Upper lobe of left lung (tissue), 6 donors: ENCODE results near the gene ATP9B. TPM values are rescaled to one million over a fixed set of nuclear protein-coding genes. Genes with fewer than 3 reads are reported as not detected.
A peak's percentile ranks its signal among the peaks of the same experiment; 100 is the strongest.

Source experiments
- ATAC-seq, 2 donors: fragments of 200-7000 bp; cut with Tn5 transposase; one replicate each; pipeline ENCODE4 v1.9.1; 2022; ENCODE audit warnings: mild to moderate bottlenecking in 2 of 2, moderate library complexity in 2 of 2; ENCODE audit not compliant: low FRiP score in 2 of 2
- DNase-seq, 2 donors: peaks; one replicate each; pipeline ENCODE4 v3.0.0-alpha.2; 2019 to 2020
- H3K27ac ChIP-seq, 4 donors: fragments of 200-600 bp; sonication (generic); one replicate each; pipeline ENCODE4 v1.5.1; 2016 to 2019
- H3K27me3 ChIP-seq, 4 donors: fragments of 200-600 bp; sonication (generic); one replicate each; pipeline ENCODE4 v1.5.1; 2017 to 2019
- H3K36me3 ChIP-seq, 4 donors: fragments of 200-600 bp; sonication (generic); one replicate each; pipeline ENCODE4 v1.5.1; 2016 to 2019
- H3K4me1 ChIP-seq, 4 donors: fragments of 200-600 bp; sonication (generic); one replicate each; pipeline ENCODE4 v1.5.1; 2018 to 2019
- H3K4me3 ChIP-seq, 4 donors: fragments of 200-600 bp; sonication (generic); one replicate each; pipeline ENCODE4 v1.5.1; 2017 to 2019; ENCODE audit warnings: mild to moderate bottlenecking in 2 of 4, moderate library complexity in 1 of 4
- H3K9me3 ChIP-seq, 4 donors: fragments of 200-600 bp; sonication (generic); one replicate each; pipeline ENCODE4 v1.5.1; 2018 to 2019
- EP300 ChIP-seq, 4 donors: sonication (generic); formaldehyde crosslinking; IDR thresholded peaks; one replicate each; pipeline ENCODE4 v1.5.1; 2017; ENCODE audit warnings: antibody characterized with exemption in 4 of 4, control low read depth in 2 of 4
- POLR2A ChIP-seq, 4 donors: fragments of 450-650 bp; IDR thresholded peaks; one replicate each; pipeline ENCODE4 v1.5.1; 2016 to 2017; ENCODE audit warnings: antibody characterized with exemption in 4 of 4, mild to moderate bottlenecking in 2 of 4
- POLR2AphosphoS5 ChIP-seq, 2 donors: sonication (generic); formaldehyde crosslinking; IDR thresholded peaks; one replicate each; pipeline ENCODE4 v1.5.1; 2017; ENCODE audit warnings: antibody characterized with exemption in 2 of 2
- WGBS, 2 donors: methylation state at CpG; one replicate each; pipeline ENCODE4 v1.1.5; 2017 to 2018; 5-methylcytosine and 5-hydroxymethylcytosine counted together
- total RNA-seq, 6 donors: library from RNA; depleted of rRNA in 4 of 6; stranded (reverse); fragments of >200 nt in 4 of 6; gene quantifications; one replicate each; pipeline versions ENCODE4 v1.1.0 to v1.2.1, GENCODE V29; 2016 to 2021
- TF ChIP-seq, protein P1 (sequence below), 6 experiments: fragments of 450-650 bp in 4 of 6; fragments of 200-600 bp in 2 of 6; sonication (generic) in 2 of 6; IDR thresholded peaks; one replicate each; pipeline ENCODE4 v1.5.1; 2016 to 2019; ENCODE audit warnings: antibody characterized with exemption in 6 of 6
- donor health status: DM: no; HTN: no; CAD: no; lungs with moderate emphysema.
- donor health status: DM: no; HTN: yes; CAD: no; lungs with severe emphysema.

Gene ATP9B
- total RNA-seq, 6 donors from 2014 or later, result 29.8 to 124 (median 49.2) TPM

DNA sequence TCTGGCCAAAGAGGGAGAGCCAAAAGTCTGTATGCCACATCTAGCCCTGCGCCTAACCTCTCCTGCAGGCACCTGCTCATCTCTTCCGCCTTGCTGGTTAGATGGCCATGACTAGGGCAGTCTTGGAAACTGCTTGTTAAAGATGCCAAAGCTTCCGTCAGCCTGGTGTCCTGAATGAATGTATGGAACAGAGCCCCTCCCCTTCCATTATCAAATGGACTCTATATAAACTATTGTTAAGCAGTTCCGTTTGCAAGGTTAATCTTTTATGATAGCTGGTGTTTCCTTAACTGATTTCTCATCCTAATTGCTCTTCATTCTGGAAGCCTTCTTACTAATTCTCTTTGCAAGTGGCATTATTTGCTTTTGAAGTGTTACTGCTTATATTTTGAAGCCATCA is 87.1 kb downstream of the ATP9B start:
- no peak for TF ChIP-seq POLR2A (IDR thresholded peaks at IDR 0.05)
- no peak for TF ChIP-seq POLR2AphosphoS5 (IDR thresholded peaks at IDR 0.05)
- TF ChIP-seq EP300 (IDR thresholded peaks at IDR 0.05), result no peak
- TF ChIP-seq, protein P1, sequence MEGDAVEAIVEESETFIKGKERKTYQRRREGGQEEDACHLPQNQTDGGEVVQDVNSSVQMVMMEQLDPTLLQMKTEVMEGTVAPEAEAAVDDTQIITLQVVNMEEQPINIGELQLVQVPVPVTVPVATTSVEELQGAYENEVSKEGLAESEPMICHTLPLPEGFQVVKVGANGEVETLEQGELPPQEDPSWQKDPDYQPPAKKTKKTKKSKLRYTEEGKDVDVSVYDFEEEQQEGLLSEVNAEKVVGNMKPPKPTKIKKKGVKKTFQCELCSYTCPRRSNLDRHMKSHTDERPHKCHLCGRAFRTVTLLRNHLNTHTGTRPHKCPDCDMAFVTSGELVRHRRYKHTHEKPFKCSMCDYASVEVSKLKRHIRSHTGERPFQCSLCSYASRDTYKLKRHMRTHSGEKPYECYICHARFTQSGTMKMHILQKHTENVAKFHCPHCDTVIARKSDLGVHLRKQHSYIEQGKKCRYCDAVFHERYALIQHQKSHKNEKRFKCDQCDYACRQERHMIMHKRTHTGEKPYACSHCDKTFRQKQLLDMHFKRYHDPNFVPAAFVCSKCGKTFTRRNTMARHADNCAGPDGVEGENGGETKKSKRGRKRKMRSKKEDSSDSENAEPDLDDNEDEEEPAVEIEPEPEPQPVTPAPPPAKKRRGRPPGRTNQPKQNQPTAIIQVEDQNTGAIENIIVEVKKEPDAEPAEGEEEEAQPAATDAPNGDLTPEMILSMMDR (IDR thresholded peaks at IDR 0.05), result no peak
- peak overlapping the region in 1 of 4 donors; percentile 9 for H3K27ac ChIP-seq

DNA sequence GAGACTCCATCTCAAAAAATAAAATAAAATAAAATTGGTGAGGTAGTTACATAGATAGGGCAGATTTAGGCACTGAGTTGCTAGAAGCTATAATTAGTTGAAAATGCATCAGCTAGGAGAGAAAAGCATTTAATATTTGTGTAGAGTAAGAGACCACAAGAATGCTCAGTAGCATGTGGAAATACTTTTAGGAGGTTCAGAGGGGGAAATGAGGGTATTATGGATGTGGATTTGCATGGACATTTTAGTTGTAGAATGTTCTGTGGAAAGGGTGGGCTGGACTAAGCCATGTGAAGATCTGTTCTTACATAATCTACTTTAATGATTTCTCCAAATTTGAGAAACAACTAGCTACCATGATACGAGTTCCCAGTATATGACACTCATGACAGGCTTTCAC is 95.5 kb downstream of the ATP9B start:
- no peak overlapping the region for H3K27ac ChIP-seq
- H3K4me3 ChIP-seq, result no peak overlapping the region
- 87 to 88% methylated on average over 1 of the region's 1 CpG for WGBS, 2 donors
- H3K4me1 ChIP-seq, result peaks cover 0 to 2% (median 0%) of the 10 kb centered on the region in 4 donors
- TF ChIP-seq EP300 (IDR thresholded peaks at IDR 0.05), result no peak
- TF ChIP-seq, protein P1 (IDR thresholded peaks at IDR 0.05), result no peak
- ATAC-seq (no peak), DNase-seq (no peak)
- H3K27me3 ChIP-seq, result no peaks in the 10 kb centered on the region
- peaks cover 4 to 21% (median 12%) of the 10 kb centered on the region in 4 donors for H3K36me3 ChIP-seq
- no peaks in the 10 kb centered on the region for H3K9me3 ChIP-seq

More for the DNA sequence above, 87.1 kb downstream of the ATP9B start:
- ATAC-seq (no peak), DNase-seq (no peak)
- peaks cover 0 to 22% (median 6%) of the 10 kb centered on the region in 4 donors for H3K36me3 ChIP-seq
- H3K27me3 ChIP-seq, result no peaks in the 10 kb centered on the region
- no peaks in the 10 kb centered on the region for H3K4me1 ChIP-seq
- WGBS, 2 donors, result 81 to 91% methylated on average over 4 of the region's 4 CpGs
- H3K9me3 ChIP-seq, result no peaks in the 10 kb centered on the region
- H3K4me3 ChIP-seq, result no peak overlapping the region

DNA sequence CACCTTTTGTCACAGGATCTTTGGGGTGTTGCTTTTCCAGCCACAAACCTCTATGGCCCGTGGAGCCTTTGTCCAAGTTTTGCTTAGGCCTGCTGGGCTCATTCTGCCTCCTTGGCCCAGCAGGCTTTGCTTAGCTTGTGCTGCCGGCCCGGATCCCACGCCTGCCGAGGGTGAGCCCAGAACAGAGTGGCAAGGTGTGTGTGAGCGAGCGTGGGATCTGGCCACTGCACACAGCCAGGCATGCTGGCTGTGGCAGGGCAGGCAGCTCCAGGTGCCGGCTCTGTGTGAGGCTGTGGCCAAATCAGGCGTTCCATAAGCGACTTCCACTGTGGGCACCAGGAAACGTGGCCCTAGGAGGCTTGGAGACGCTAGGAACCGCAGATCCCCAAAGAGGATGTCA is 97.5 kb downstream of the ATP9B start:
- WGBS, 2 donors, result 97 to 100% methylated on average over 5 to 13 of the region's 13 CpGs
- Histone ChIP-seq H3K4me3 (no peak overlapping the region), H3K9me3 (no peaks in the 10 kb centered on the region), H3K4me1 (peaks cover 0 to 7% (median 2%) of the 10 kb centered on the region in 4 donors), H3K27ac (no peak overlapping the region), H3K36me3 (peaks cover 4 to 21% (median 12%) of the 10 kb centered on the region in 4 donors), H3K27me3 (no peaks in the 10 kb centered on the region)
- TF ChIP-seq EP300 (IDR thresholded peaks at IDR 0.05), result no peak
- TF ChIP-seq POLR2AphosphoS5 (IDR thresholded peaks at IDR 0.05), result no peak
- TF ChIP-seq, protein P1 (IDR thresholded peaks at IDR 0.05), result no peak
- TF ChIP-seq POLR2A (IDR thresholded peaks at IDR 0.05), result no peak
- ATAC-seq (no peak), DNase-seq (peak in 1 of 2 donors; percentile 37)

DNA sequence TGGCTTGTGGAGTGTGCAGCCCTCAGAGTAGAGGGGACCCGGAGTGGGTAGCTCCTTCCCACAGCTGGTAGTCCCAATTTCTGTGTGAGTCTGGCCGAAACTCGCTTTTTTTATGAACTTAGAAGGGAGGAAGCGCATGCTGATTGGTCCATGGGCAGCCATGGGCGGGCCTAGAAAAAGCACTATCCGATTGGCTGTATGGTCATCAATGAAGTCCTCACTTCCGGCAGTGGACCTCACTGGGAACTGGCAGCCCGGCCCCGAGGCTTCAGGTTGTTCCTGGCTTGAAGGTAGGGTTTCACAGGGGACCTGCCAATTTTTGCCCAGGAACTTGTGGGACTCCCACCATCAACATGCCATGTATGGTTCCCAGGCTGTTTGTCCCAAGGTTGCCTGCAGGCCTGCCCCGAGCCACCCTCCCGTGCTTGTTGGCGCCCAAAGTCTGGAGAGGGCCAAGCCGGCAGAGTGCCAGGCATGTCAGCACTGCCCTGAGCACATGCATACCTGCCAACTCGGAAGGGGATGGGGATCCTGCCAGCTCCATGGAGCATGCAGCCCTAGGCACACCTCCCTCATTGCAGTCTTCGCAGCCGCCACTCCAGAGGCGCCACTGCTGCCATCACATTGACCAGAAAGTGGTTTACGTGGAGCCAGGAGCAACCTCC is 98.5 kb downstream of the ATP9B start:
- TF ChIP-seq EP300 (IDR thresholded peaks at IDR 0.05), result no peak
- TF ChIP-seq POLR2A (IDR thresholded peaks at IDR 0.05), result no peak
- TF ChIP-seq, protein P1 (IDR thresholded peaks at IDR 0.05), result no peak
- no peak for TF ChIP-seq POLR2AphosphoS5 (IDR thresholded peaks at IDR 0.05)
- 95 to 97% methylated on average over 6 to 14 of the region's 18 CpGs for WGBS, 2 donors
- no peaks in the 10 kb centered on the region for H3K9me3 ChIP-seq
- peak; percentile 16 to 44 for ATAC-seq
- H3K4me3 ChIP-seq, result no peak overlapping the region
- DNase-seq, result peak in 1 of 2 donors; percentile 38
- H3K27me3 ChIP-seq, result no peaks in the 10 kb centered on the region
- no peak overlapping the region for H3K27ac ChIP-seq
- peaks cover 4 to 21% (median 12%) of the 10 kb centered on the region in 4 donors for H3K36me3 ChIP-seq
- H3K4me1 ChIP-seq, result peaks cover 0 to 7% (median 2%) of the 10 kb centered on the region in 4 donors
